Erythroblast (primary cell): Measurements from ENCODE around the gene SPO11.

ENCODE experiments used
- DNase-seq, 2 experiments: peaks; one replicate each; lab custom pipeline; 2025; lab: John Stamatoyannopoulos, UW
- GATA1 ChIP-seq: IDR thresholded peaks from 2 replicates; pipeline ENCODE4 v1.6.1; 2011; ENCODE audit warnings: low read depth, mild to moderate bottlenecking, control low read depth, low read length, moderate library complexity
- POLR2A ChIP-seq: IDR thresholded peaks from 2 replicates; pipeline ENCODE4 v1.6.1; 2011; ENCODE audit warnings: mild to moderate bottlenecking, low read length

Gene SPO11

DNA sequence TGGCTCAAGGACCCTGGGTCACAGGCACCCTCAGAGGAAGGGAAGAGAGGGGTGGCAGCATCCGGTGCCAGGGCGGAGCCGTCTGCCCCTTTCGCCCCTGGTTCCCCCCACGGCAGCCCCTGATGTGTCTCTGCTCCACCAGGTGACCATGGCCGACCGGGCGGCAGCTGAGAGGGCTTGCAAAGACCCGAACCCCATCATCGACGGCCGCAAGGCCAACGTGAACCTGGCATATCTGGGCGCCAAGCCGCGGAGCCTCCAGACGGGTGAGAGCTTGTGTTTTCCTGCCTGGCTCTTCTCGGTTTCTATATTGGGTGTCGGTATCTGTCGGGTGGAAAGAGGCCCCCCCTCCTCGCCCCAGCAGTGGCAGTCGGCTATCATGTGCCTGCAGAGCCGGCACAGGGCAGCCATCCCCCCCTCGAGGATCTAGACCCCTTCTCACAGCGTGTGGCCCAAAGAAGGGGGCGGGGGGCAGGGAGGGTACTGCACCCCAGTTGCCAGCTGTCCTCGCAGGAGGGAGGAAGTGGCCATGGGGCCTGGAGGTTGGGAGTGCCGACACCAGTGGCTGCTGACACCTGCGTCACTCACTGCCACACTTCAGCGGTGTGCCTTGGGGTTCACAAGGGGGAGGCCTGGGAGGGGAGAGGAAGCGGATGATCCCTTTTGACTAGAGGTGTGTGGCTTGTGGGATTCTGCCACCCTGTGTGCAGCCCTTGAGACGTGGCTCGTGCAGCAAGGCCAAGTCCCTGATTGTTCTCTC, 63.1 kb downstream of the SPO11 start:
- TF ChIP-seq GATA1 = no peak
- TF ChIP-seq POLR2A = peak; percentile 51
- peak; percentile 73 to 76 for DNase-seq
